B cell (primary cell): ENCODE data around the gene PTRH1. TPM values are rescaled to one million over a fixed set of nuclear protein-coding genes. Genes with fewer than 3 reads are reported as not detected.

Experiments
- ATAC-seq: fragments of 200-7000 bp; cut with Tn5 transposase; one replicate; pipeline ENCODE4 v1.10.0; 2021; ENCODE audit warnings: low read depth, mild to moderate bottlenecking, moderate number of reproducible peaks, moderate library complexity
- CTCF ChIA-PET: fragments of 350-600 bp; sonication (Branson Sonifier 250); formaldehyde crosslinking; loops from one replicate; lab custom pipeline; 2021; ENCODE audit warnings: antibody characterized with exemption, inconsistent platforms; lab: Charles Lee
- POLR2A ChIA-PET: fragments of 350-600 bp; sonication (Branson Sonifier 250); formaldehyde crosslinking; loops from one replicate; lab custom pipeline; 2021; ENCODE audit warnings: antibody characterized with exemption; lab: Charles Lee
- DNase-seq: peaks from one replicate; pipeline ENCODE4 v3.0.0; 2013
- H2AFZ ChIP-seq: 2 replicates; pipeline ENCODE4 v1.6.1; 2012; ENCODE audit warnings: mild to moderate bottlenecking, low read depth, low read length; ENCODE audit not compliant: insufficient read depth, poor library complexity, severe bottlenecking
- H3K27ac ChIP-seq, 2 donors: 1 replicate in 1 of 2; 2 replicates in 1 of 2; pipeline ENCODE4 v1.5.1; 2012 to 2013; ENCODE audit warnings: low read length in 2 of 2, mild to moderate bottlenecking in 2 of 2, moderate library complexity in 1 of 2
- H3K27me3 ChIP-seq, 4 experiments: fragments of 200-600 bp in 1 of 4; sonication (generic) in 1 of 4; replicated peaks in 1 of 4; 1 replicate in 2 of 4; 2 replicates in 2 of 4; pipeline versions ENCODE4 v1.6.1 to v1.7.0; 2013 to 2016; ENCODE audit warnings: low read length in 3 of 4, mild to moderate bottlenecking in 2 of 4, mixed read lengths in 1 of 4, moderate library complexity in 1 of 4; ENCODE audit not compliant: insufficient read depth in 4 of 4, control insufficient read depth in 3 of 4; ENCODE audit errors: control extremely low read depth in 1 of 4
- H3K36me3 ChIP-seq, 2 experiments: replicated peaks in 1 of 2; 1 replicate in 1 of 2; 2 replicates in 1 of 2; pipeline versions ENCODE4 v1.6.1 to v1.7.1; 2013; ENCODE audit warnings: low read length in 1 of 2; ENCODE audit not compliant: insufficient read depth in 2 of 2, control insufficient read depth in 1 of 2; ENCODE audit errors: control extremely low read depth in 1 of 2, extremely low read depth in 1 of 2
- H3K4me1 ChIP-seq, 2 donors: fragments of 200-600 bp in 1 of 2; sonication (generic) in 1 of 2; 1 replicate in 1 of 2; 2 replicates in 1 of 2; pipeline versions ENCODE4 v1.5.1 to v1.6.1; 2013 to 2017; ENCODE audit warnings: low read length in 2 of 2; ENCODE audit not compliant: control insufficient read depth in 2 of 2, insufficient read depth in 2 of 2
- H3K4me2 ChIP-seq: replicated peaks from 2 replicates; pipeline ENCODE3; 2012; ENCODE audit warnings: mild to moderate bottlenecking, low read depth, low read length; ENCODE audit not compliant: poor library complexity, severe bottlenecking
- H3K4me3 ChIP-seq, 5 experiments: fragments of 200-600 bp in 1 of 5; sonication (generic) in 1 of 5; 1 replicate in 3 of 5; 2 replicates in 2 of 5; pipeline versions ENCODE4 v1.5.1 to v1.7.0; 2011 to 2016; ENCODE audit warnings: low read length in 4 of 5, mild to moderate bottlenecking in 4 of 5, low read depth in 2 of 5, control low read depth in 1 of 5, moderate library complexity in 1 of 5; ENCODE audit not compliant: insufficient read depth in 1 of 5; ENCODE audit errors: control extremely low read depth in 1 of 5, extremely low read depth in 1 of 5
- H3K79me2 ChIP-seq: fragments of 200-600 bp; sonication (generic); one replicate; pipeline ENCODE4 v1.6.0; 2016; ENCODE audit warnings: low read length; ENCODE audit not compliant: control insufficient read depth, insufficient read depth
- H3K9ac ChIP-seq: fragments of 200-600 bp; sonication (generic); 2 replicates; pipeline ENCODE4 v1.6.1; 2017; ENCODE audit warnings: mild to moderate bottlenecking, low read length, moderate library complexity
- H3K9me3 ChIP-seq, 3 donors: one replicate each; pipeline versions ENCODE4 v1.6.1 to v1.7.1; 2013; ENCODE audit warnings: low read length in 2 of 3; ENCODE audit not compliant: control insufficient read depth in 2 of 3, insufficient read depth in 1 of 3; ENCODE audit errors: control extremely low read depth in 1 of 3
- H4K20me1 ChIP-seq: 2 replicates; pipeline ENCODE4 v1.6.0; 2012; ENCODE audit warnings: mild to moderate bottlenecking, low read length; ENCODE audit not compliant: insufficient read depth, control insufficient read depth, poor library complexity, severe bottlenecking
- H3K27ac Mint-ChIP-seq: one replicate; pipeline ENCODE4 v1.8.0; 2021; ENCODE audit warnings: mixed read lengths
- H3K27me3 Mint-ChIP-seq: one replicate; pipeline ENCODE4 v1.8.0; 2021; ENCODE audit warnings: mixed read lengths
- H3K4me1 Mint-ChIP-seq: one replicate; pipeline ENCODE4 v1.8.0; 2021; ENCODE audit warnings: mixed read lengths
- H3K4me3 Mint-ChIP-seq: one replicate; pipeline ENCODE4 v1.8.0; 2021; ENCODE audit warnings: mixed read lengths
- H3K9me3 Mint-ChIP-seq: one replicate; pipeline ENCODE4 v1.8.0; 2022; ENCODE audit warnings: mixed read lengths; ENCODE audit not compliant: insufficient read depth
- EZH2 ChIP-seq: IDR thresholded peaks from 2 replicates; pipeline ENCODE4 v1.6.1; 2012; ENCODE audit warnings: borderline replicate concordance, low read depth, mild to moderate bottlenecking, moderate library complexity, low read length; ENCODE audit not compliant: insufficient read depth, poor library complexity, severe bottlenecking
- WGBS: methylation state at CpG from one replicate; pipeline ENCODE4 v1.1.5; 2013; ENCODE audit warnings: missing lambda C conversion rate; ENCODE audit not compliant: insufficient coverage; 5-methylcytosine and 5-hydroxymethylcytosine counted together
- intact Hi-C: fragments of 100-400 bp; cut with micrococcal nuclease; formaldehyde crosslinking; loops from one replicate; pipeline ENCODE4 v1.10.0; 2022
- polyA plus RNA-seq: library from polyadenylated mRNA; depleted of rRNA; stranded (reverse); fragments of >200 nt; gene quantifications from 2 replicates; pipeline ENCODE4 v1.2.3, GENCODE V29; 2012
- total RNA-seq, 2 donors: library from RNA; stranded (reverse); fragments of 120-200 nt in 1 of 2; gene quantifications; 1 replicate in 1 of 2; 2 replicates in 1 of 2; pipeline versions ENCODE4 v1.2.3 to v1.2.4, GENCODE V29; 2013 to 2022
- TF ChIP-seq, protein P1 (sequence below): fragments of 200-600 bp; IDR thresholded peaks from one replicate; pipeline ENCODE4 v1.8.0; 2022; ENCODE audit warnings: antibody characterized with exemption, mild to moderate bottlenecking

Gene PTRH1
- total and polyA plus RNA-seq, 2 donors (not counting 1 experiment from before 2014, with no cell fraction given): 6.3 to 7.6 TPM

DNA sequence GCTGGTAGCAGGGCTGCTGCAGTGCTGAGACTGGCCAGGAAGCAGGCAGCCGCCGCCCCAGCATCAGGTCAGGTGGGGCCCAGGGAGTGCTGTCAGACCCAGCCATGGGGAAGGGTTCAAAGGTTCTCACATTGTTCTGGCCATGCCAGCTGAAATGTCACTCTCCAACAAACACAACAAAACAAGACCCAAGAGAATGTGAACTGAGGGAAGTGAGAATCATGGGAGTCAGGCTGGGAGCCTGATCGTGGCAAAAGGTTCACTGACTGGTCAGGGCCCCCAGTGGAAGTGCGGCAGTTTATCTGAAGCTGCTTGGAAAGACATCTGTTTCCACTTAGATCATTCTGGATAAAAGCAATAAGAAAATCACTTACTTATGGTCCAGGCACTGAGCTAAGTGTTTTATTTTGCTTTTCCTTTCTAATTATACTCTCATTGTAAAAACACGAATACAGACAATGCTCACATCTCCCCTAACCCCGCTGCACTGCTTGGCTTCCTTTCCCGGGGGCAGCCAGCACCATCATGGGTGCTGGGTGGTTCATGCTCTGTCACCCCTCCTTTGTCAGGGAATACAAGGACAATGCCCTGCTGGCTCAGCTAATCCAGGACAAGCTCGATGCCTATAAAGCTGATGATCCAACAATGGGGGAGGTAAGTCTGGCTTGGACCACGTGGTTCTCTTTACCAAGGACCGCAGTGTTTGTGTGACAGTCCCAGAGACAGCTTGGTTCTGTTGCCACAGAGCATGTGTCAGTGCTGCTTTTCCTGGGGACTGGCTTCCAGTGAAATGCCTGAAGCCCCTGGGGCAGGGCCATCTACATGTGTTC, 50.6 kb downstream of the PTRH1 start:
- no peak overlapping the region for H3K4me2 ChIP-seq
- H3K9ac ChIP-seq: no peak overlapping the region
- H3K4me1 Mint-ChIP-seq: no peaks in the 10 kb centered on the region
- 84% methylated on average over 10 of the region's 10 CpGs for WGBS
- H3K36me3 ChIP-seq: no peaks in the 10 kb centered on the region
- H3K27ac ChIP-seq: no peak overlapping the region
- intact Hi-C loops: no loop called here
- H3K4me3 Mint-ChIP-seq: no peak overlapping the region
- ChIA-PET CTCF (no interaction called here), POLR2A (no interaction called here)
- H4K20me1 ChIP-seq: no peaks in the 10 kb centered on the region
- no peak overlapping the region for H3K27ac Mint-ChIP-seq
- H3K9me3 Mint-ChIP-seq: no peaks in the 10 kb centered on the region
- H3K4me1 ChIP-seq: no peaks in the 10 kb centered on the region
- H3K27me3 Mint-ChIP-seq: peaks cover 29% of the 10 kb centered on the region
- H2AFZ ChIP-seq: no peak overlapping the region
- no peaks in the 10 kb centered on the region for H3K9me3 ChIP-seq
- TF ChIP-seq, protein P1, sequence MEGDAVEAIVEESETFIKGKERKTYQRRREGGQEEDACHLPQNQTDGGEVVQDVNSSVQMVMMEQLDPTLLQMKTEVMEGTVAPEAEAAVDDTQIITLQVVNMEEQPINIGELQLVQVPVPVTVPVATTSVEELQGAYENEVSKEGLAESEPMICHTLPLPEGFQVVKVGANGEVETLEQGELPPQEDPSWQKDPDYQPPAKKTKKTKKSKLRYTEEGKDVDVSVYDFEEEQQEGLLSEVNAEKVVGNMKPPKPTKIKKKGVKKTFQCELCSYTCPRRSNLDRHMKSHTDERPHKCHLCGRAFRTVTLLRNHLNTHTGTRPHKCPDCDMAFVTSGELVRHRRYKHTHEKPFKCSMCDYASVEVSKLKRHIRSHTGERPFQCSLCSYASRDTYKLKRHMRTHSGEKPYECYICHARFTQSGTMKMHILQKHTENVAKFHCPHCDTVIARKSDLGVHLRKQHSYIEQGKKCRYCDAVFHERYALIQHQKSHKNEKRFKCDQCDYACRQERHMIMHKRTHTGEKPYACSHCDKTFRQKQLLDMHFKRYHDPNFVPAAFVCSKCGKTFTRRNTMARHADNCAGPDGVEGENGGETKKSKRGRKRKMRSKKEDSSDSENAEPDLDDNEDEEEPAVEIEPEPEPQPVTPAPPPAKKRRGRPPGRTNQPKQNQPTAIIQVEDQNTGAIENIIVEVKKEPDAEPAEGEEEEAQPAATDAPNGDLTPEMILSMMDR: no peak
- TF ChIP-seq EZH2: no peak
- H3K27me3 ChIP-seq: peaks cover 0 to 15% (median 3%) of the 10 kb centered on the region in 4 experiments
- DNase-seq (no peak), ATAC-seq (no peak)
- no peaks in the 10 kb centered on the region for H3K79me2 ChIP-seq
- no peak overlapping the region for H3K4me3 ChIP-seq

DNA sequence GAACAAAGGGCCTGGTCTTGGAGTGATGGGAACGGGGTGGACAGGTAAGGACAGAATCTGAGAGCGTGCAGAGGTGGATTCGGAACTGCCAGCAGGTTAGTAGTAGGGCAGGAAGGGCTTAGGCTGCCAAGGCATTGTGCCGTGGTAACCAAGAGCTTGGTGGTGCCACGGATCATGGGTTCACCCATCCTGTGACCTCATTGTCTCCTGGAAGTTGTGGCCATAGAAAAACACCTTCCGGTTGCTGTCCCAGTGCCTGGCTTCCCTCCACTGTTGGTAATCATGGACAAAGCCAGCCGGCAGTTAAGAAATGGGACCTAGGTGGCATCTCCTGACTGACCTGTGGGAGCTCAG, 51.2 kb downstream of the PTRH1 start:
- intact Hi-C loops: no loop called here
- Histone ChIP-seq H3K4me1 (no peaks in the 10 kb centered on the region), H3K9ac (no peak overlapping the region), H3K27ac (no peak overlapping the region), H3K27me3 (peaks cover 0 to 15% (median 3%) of the 10 kb centered on the region in 4 experiments), H3K36me3 (no peaks in the 10 kb centered on the region), H3K79me2 (no peaks in the 10 kb centered on the region), H3K9me3 (no peaks in the 10 kb centered on the region), H2AFZ (no peak overlapping the region), H3K4me2 (no peak overlapping the region), H4K20me1 (no peaks in the 10 kb centered on the region), H3K4me3 (no peak overlapping the region)
- no peak for ATAC-seq
- H3K27ac Mint-ChIP-seq: no peak overlapping the region
- ChIA-PET CTCF (no interaction called here), POLR2A (no interaction called here)
- H3K4me1 Mint-ChIP-seq: no peaks in the 10 kb centered on the region
- H3K4me3 Mint-ChIP-seq: no peak overlapping the region
- peaks cover 34% of the 10 kb centered on the region for H3K27me3 Mint-ChIP-seq
- WGBS: 90% methylated on average over 7 of the region's 7 CpGs
- DNase-seq: no peak
- no peak for TF ChIP-seq EZH2
- H3K9me3 Mint-ChIP-seq: no peaks in the 10 kb centered on the region

Other genes starting within 250 kb of the PTRH1 start
- gene STXBP1, start 103.4 kb downstream of the PTRH1 start, total RNA-seq: 0.62 and 0.78 TPM in 2 replicates
- gene STXBP1, start 103.4 kb downstream of the PTRH1 start, polyA plus RNA-seq: 0.16 TPM in 1 of 2 replicates, not detected in the other
- not detected in 2 replicates for gene CFAP157, start 8.7 kb downstream of the PTRH1 start, total RNA-seq
- 0.03 TPM in 1 of 2 replicates, not detected in the other for gene CFAP157, start 8.7 kb downstream of the PTRH1 start, polyA plus RNA-seq
- gene TTC16, start 416 bp upstream of the PTRH1 start, total RNA-seq: not detected in 2 replicates
- gene TTC16, start 416 bp upstream of the PTRH1 start, polyA plus RNA-seq: 0.25 and 0.33 TPM in 2 replicates
- gene TOR2A, start 19.6 kb upstream of the PTRH1 start, total RNA-seq: 14.3 and 15.8 TPM in 2 replicates
- 19.1 and 26.5 TPM in 2 replicates for gene TOR2A, start 19.6 kb upstream of the PTRH1 start, polyA plus RNA-seq
- gene SH2D3C, start 63.0 kb upstream of the PTRH1 start, total RNA-seq: 66.3 and 70.1 TPM in 2 replicates
- 67.6 and 85.5 TPM in 2 replicates for gene SH2D3C, start 63.0 kb upstream of the PTRH1 start, polyA plus RNA-seq
- 167 and 176 TPM in 2 replicates for gene CDK9, start 70.4 kb upstream of the PTRH1 start, total RNA-seq
- gene CDK9, start 70.4 kb upstream of the PTRH1 start, polyA plus RNA-seq: 145 and 163 TPM in 2 replicates
- 136 and 137 TPM in 2 replicates for gene FPGS, start 87.2 kb upstream of the PTRH1 start, total RNA-seq
- gene FPGS, start 87.2 kb upstream of the PTRH1 start, polyA plus RNA-seq: 89.9 and 103 TPM in 2 replicates
- gene ENG, start 139.0 kb upstream of the PTRH1 start, total RNA-seq: 12.6 and 14.0 TPM in 2 replicates
- 3.5 and 5.4 TPM in 2 replicates for gene ENG, start 139.0 kb upstream of the PTRH1 start, polyA plus RNA-seq
- gene AK1, start 162.0 kb upstream of the PTRH1 start, total RNA-seq: 31.8 and 35.0 TPM in 2 replicates
- gene AK1, start 162.0 kb upstream of the PTRH1 start, polyA plus RNA-seq: 28.0 and 33.6 TPM in 2 replicates
- 126 and 136 TPM in 2 replicates for gene ST6GALNAC6, start 183.9 kb upstream of the PTRH1 start, total RNA-seq
- gene ST6GALNAC6, start 183.9 kb upstream of the PTRH1 start, polyA plus RNA-seq: 54.7 and 68.0 TPM in 2 replicates
- 198 and 199 TPM in 2 replicates for gene ST6GALNAC4, start 201.4 kb upstream of the PTRH1 start, total RNA-seq
- 80.5 and 98.8 TPM in 2 replicates for gene ST6GALNAC4, start 201.4 kb upstream of the PTRH1 start, polyA plus RNA-seq
- gene PIP5KL1, start 215.1 kb upstream of the PTRH1 start, total RNA-seq: 1.4 and 2.1 TPM in 2 replicates
- 0.75 and 0.88 TPM in 2 replicates for gene PIP5KL1, start 215.1 kb upstream of the PTRH1 start, polyA plus RNA-seq
- 42.9 and 45.9 TPM in 2 replicates for gene DPM2, start 222.2 kb upstream of the PTRH1 start, total RNA-seq
- gene DPM2, start 222.2 kb upstream of the PTRH1 start, polyA plus RNA-seq: 19.4 and 34.1 TPM in 2 replicates